GM12865 (cell line): ENCODE data around the gene SERTAD3.
"Not testable (repeated sequence)": the region's sequence is repeated elsewhere in the genome, so short reads cannot be mapped to it uniquely, and the experiment has no call there.

Experiments
- DNase-seq: peaks from one replicate; pipeline ENCODE4 v3.0.0; 2010; ENCODE audit warnings: low read depth
- H3K4me3 ChIP-seq: 2 replicates; pipeline ENCODE4 v1.5.1; 2011; ENCODE audit warnings: mild to moderate bottlenecking, low read depth, low read length, control low read depth
- TF ChIP-seq, protein P1 (sequence below): IDR thresholded peaks from 2 replicates; pipeline ENCODE4 v1.5.1; 2011; ENCODE audit warnings: low read length, control low read depth, low read depth, inconsistent platforms; ENCODE audit not compliant: insufficient read depth; ENCODE audit errors: missing control alignments

The SERTAD3 gene

GRCh38 chr19:40457953-40458596, 13.9 kb upstream of the SERTAD3 start:
- TF ChIP-seq, protein P1, sequence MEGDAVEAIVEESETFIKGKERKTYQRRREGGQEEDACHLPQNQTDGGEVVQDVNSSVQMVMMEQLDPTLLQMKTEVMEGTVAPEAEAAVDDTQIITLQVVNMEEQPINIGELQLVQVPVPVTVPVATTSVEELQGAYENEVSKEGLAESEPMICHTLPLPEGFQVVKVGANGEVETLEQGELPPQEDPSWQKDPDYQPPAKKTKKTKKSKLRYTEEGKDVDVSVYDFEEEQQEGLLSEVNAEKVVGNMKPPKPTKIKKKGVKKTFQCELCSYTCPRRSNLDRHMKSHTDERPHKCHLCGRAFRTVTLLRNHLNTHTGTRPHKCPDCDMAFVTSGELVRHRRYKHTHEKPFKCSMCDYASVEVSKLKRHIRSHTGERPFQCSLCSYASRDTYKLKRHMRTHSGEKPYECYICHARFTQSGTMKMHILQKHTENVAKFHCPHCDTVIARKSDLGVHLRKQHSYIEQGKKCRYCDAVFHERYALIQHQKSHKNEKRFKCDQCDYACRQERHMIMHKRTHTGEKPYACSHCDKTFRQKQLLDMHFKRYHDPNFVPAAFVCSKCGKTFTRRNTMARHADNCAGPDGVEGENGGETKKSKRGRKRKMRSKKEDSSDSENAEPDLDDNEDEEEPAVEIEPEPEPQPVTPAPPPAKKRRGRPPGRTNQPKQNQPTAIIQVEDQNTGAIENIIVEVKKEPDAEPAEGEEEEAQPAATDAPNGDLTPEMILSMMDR = no peak

DNA sequence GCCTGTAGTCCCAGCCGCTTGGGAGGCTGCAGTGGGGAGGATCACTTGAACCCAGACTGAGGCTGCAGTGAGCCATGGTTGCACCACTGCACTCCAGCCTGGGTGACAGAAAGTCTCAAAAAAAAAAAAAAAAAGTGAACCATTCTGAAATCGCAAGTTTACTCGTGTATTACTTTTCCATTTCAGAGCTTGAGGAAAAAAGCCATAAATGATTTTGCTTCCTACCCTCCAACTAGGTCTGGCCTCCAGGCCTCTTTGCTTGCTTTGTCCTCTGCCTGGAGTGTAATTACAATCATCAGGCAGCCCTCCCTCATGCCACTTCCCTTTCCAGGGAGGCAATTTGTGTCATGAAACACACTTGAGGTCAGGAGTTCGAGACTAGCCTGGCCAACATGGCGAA, 12.9 kb upstream of the SERTAD3 start:
- no peak overlapping the region for H3K4me3 ChIP-seq
- DNase-seq = no peak
- TF ChIP-seq, protein P1 = no peak

More at GRCh38 chr19:40457953-40458596, 13.9 kb upstream of the SERTAD3 start:
- H3K4me3 ChIP-seq = no peak overlapping the region
- no peak for DNase-seq

DNA sequence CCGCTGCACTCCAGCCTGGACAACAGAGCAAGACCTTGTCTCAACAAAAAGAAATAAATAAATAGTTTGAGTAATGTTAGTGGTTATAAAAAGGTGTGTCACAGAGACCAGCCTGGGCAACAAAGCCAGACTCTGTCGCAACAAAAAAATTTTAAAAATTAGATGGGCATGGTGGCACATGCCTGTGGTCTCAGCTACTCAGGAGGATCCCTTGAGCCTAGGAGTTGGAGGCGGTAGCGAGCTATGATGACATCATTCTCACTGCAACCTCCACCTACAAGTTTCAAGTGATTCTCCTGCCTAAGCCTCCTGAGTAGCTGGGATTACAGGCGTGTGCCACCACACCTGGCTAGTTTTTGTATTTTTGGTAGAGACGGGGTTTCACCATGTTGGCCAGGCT, 9.8 kb upstream of the SERTAD3 start:
- DNase-seq, H3K4me3 ChIP-seq: not testable (repeated sequence)

- TF ChIP-seq, protein P1 = no peak
- no peak overlapping the region for H3K4me3 ChIP-seq
- no peak for DNase-seq
Observed at GRCh38 chr19:40453151-40453735, 9.1 kb upstream of the SERTAD3 start.

- H3K4me3 ChIP-seq = no peak overlapping the region
- DNase-seq = no peak
- TF ChIP-seq, protein P1 = no peak
Observed at GRCh38 chr19:40452016-40452415, 7.9 kb upstream of the SERTAD3 start.

GRCh38 chr19:40450664-40451063, 6.5 kb upstream of the SERTAD3 start:
- no peak for DNase-seq
- TF ChIP-seq, protein P1 = no peak
- no peak overlapping the region for H3K4me3 ChIP-seq

DNA sequence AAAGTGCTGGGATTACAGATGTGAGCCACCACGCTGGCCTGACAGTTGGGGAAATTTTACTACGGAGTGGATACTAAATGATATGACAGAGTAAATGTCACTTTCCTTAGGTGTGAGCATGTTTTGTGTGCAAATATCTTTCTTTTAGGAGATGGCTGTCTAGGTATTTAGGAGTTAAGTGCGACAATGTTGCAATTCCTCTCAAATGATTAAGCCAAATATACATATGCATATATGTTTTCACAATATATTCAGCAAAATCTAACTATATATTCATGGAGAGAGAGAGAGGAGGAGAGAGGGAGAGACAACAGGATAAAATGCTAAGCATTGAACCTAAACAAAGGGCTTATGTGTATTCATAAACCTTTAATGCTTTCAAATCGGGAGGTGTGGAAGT, 5.4 kb upstream of the SERTAD3 start:
- TF ChIP-seq, protein P1 = no peak
- no peak overlapping the region for H3K4me3 ChIP-seq
- no peak for DNase-seq
